IPS-NIHi7 (cell line): Measurements from ENCODE around the gene LYG1.
A peak's percentile ranks its signal among the peaks of the same experiment; 100 is the strongest.

ENCODE experiments used
- DNase-seq: peaks from one replicate; pipeline ENCODE4 v3.0.0; 2012; ENCODE audit warnings: mixed read lengths; ENCODE audit errors: extremely low spot score

Gene LYG1

DNA sequence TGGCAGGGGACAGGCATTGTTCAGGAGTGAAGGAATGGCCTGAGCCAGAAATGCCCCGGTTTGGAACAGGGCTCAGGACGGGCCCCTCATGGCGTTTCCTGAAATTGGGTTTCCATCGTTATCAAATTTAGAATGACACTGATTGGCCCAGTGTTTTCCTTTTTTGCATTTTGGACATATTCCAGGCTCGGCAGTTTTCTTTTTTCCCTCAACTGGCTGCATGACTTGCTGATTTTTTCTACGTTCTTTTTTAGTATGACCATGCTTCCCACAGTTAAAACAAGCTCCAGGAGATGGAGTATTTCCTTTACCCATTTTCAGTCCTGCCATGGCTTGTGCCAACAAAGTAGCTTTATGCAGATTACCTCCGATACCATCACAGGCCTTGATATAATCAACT, 25.1 kb downstream of the LYG1 start:
- DNase-seq = no peak

DNA sequence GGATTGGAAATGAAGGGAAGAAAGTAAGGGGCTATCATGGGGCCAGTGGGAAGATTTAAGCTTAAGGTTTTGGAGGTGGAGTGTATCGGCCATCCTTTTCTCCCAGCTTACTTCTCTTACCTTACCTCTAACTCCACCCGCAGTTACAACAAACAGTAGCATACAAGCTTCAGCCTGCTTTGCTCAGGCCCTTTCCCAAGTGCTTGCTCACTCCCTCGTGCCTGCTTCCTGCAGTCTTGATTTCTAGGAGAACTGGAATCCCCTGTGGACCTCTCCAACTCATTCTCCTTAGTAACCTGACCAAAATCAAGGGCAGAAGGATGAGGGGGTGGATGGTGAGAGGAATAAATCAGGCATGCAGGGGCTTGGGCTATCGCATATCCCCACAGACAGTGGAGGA, 39.8 kb downstream of the LYG1 start:
- DNase-seq = no peak

DNA sequence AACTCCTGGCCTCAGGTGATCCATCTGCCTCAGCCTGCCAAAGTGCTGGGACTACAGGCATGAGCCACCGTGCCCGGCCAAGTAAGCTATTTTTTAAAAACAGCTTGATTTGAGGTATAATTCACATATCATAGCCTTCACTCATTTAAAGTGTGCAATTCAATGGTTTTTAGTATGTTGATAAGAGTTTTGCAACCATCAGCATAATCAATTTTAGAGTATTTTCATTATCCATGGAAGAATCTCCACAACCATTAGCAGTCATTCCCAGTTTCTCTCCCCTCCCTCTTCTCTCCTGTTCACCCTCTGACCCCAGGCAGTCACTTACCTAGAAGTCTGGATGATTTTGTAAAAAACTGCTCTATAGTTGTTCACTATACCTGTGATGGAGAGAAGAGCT, 40.8 kb downstream of the LYG1 start:
- DNase-seq = no peak

DNA sequence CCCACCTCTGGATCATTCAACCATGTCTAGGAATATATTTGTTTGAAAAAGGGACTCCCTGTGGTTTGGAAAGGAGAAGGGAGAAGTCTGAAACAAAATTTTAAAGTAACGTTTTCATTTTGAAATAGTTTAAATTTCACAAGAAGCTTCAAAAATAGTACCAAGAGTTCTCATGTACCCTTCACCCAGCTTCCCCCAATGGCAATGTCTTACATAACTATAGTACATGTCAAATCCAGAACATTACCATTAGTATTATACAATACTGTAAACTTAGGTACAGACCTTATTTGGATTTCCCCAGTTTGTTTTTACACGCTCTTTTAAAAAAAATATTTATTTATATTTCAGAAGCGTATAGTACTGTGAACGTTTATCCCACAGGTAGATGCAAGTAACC, 41.5 kb downstream of the LYG1 start:
- no peak for DNase-seq

DNA sequence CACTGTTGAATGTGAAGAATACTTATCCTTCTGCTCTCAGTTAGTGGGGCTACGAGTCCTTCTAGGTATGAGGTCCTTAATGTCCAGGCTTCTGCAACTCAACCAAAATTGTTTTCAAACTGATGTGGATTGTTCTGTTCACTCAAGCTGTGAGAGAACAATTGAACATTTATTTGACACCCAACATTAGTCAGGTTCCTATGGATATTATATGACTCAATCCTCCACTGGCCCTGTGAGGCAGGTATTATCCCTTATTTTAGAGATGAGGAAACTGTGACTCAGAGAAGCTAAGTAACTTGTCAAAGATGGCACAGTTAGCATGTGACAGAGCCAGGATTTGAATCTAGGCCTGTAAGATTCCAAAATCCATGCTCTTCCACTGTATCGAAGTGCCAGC, 44.3 kb downstream of the LYG1 start:
- DNase-seq = no peak

DNA sequence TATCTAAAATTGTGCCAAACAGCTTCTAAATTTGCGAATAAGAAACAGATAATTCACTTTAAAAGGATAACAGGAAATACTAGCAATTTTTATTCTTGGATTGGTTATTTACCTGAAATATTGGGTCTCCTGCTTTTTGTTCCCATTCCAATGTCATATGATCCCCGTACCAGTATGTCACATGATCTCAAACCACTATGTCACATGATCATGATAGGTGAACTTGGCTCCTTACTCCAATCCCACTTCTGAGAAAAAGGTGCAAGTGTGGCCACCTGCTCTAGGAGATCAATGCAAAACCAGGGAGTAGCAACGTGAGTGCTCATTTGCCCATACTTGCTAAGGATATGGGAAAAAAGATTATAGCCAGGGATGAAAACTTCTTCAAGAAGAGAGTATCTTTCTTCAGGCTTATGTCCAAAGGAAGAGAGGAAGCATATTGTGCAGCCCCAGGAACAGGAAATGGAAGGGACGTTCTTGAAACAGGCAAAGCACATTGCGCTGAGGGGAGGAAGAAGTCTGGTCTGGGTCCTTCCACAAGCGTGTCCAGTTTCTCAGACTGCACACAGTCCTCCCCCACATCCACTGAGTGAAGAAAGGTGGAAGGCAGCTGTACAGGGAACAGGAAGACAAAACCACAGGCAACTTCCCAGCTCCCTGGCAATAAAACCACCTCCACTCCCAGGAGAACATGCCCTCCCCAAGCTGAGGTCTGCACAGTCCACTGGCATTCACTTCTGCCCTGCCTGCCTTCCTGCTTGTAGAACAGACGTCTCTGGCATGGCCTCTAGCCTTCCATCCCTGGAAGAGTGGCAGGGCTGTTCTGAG, 45.3 kb downstream of the LYG1 start, which contains the start of gene LYG2:
Gene LYG2, minus strand, starts transcription at position 176 of the 828 bp plus-strand sequence. CDS start 1,406 bp downstream, outside the sequence.
- no peak for DNase-seq

DNA sequence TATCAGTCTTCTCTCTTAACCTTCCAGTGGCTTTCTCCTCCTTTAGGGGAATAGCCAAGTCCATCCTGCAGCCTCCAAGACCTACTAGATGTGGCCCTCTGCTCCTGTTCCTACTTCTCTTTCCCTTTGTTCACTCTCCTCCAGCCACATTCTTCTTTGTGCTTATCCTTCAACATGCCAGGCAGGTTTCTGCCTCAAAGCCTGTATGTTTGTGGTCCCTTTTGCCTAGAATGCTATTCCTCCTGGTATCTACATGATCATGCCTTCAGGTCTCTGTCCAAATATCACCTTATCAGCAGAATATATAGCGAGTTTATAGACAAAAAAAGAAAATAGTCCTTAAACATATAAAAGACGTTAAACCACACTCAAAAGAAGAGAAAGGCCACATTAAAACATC, 51.0 kb downstream of the LYG1 start:
- peak; percentile 1 for DNase-seq

DNA sequence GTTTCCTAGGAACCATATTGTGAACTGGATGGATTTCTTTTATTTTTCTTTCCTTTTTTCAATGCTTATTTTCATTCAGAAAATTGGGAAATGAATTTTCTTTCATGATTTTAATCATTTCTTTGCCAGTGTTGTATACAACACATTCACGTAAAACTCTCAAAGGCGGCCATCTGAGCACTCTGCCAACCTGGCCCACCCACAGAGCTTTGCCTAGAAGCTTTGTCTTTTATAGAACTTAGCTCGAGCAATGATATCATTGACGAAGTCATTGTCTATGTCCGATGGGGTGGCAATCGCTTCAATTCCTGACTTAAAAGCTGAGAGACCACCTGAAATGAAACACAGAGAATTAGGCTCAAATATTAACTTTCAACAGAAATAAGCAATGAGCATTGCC, 58.8 kb downstream of the LYG1 start:
- no peak for DNase-seq

DNA sequence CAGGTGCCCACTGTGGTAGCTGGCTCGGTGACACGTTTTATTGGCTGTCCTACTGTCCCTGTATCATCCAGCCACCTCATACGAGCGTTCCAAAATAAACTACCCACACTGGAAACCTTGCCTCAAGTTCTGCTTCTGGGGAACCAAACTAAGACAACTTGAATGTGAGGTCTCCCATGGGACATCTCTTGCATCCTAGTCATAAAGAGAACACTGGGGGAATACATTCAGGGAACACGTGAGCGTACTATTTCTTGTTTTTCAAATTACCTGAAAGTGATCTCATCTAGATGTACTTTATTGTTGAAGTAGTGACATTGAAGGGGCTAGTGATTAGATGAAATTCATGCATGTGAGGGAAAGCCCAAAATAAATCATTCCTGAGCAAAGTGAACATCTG, 60.6 kb downstream of the LYG1 start:
- DNase-seq = no peak

DNA sequence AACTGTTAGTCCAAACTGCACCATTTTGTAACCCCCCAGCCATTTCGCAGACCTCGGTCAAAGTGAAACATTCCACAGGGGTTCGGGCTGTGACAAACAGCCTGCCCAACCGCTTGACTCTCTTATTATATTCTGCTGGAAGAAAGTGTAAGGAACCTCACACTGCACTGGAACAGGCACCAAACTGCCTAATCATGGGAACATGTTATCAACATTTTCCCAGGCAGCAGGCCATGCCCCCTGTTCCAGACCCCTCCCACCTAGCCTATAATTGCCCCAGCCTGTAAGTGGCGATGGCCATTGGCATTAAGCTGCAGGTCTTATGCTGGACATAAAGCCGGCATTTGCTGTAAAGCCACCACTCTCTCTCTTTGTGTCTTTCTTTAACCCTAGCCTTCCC, 62.4 kb downstream of the LYG1 start:
- DNase-seq = no peak
